Mucosa of descending colon (tissue), 3 donors: ENCODE measurements around the gene RPN1. TPM values are rescaled to one million over a fixed set of nuclear protein-coding genes. Genes with fewer than 3 reads are reported as not detected.

Experiments used
- ATAC-seq: fragments of 200-7000 bp; cut with Tn5 transposase; one replicate; pipeline ENCODE4 v1.9.1; 2020; ENCODE audit warnings: mild to moderate bottlenecking, moderate library complexity
- DNase-seq, 3 donors: peaks; one replicate each; pipeline ENCODE4 v3.0.0-alpha.2; 2020
- H3K36me3 ChIP-seq: fragments of 200-600 bp; one replicate; pipeline ENCODE4 v1.8.0; 2021; ENCODE audit warnings: low read depth, mild to moderate bottlenecking
- H3K4me1 ChIP-seq: fragments of 200-600 bp; one replicate; pipeline ENCODE4 v1.8.0; 2021; ENCODE audit warnings: low read depth, mild to moderate bottlenecking
- H3K4me3 ChIP-seq: fragments of 200-600 bp; one replicate; pipeline ENCODE4 v1.8.0; 2021; ENCODE audit warnings: mild to moderate bottlenecking
- H3K9me3 ChIP-seq: fragments of 200-600 bp; one replicate; pipeline ENCODE4 v1.8.0; 2021; ENCODE audit warnings: mild to moderate bottlenecking
- CTCF ChIP-seq: fragments of 200-600 bp; IDR thresholded peaks from one replicate; pipeline ENCODE4 v1.8.0; 2022; ENCODE audit warnings: antibody characterized with exemption, mild to moderate bottlenecking
- intact Hi-C, 2 donors: fragments of 100-400 bp; cut with DNase I in 1 of 2; cut with micrococcal nuclease in 1 of 2; formaldehyde crosslinking; loops; one replicate each; pipeline versions ENCODE4 v1.11.0 to v1.11.1; 2022; cut with DNase I, micrococcal nuclease
- total RNA-seq, 3 donors: library from RNA; stranded (reverse); fragmentation: NEBNext Ultra II Directional in 2 of 3; extraction: Animal tissue kit (Norgen Biotek cat#: 25700) in 2 of 3; gene quantifications; one replicate each; pipeline versions ENCODE4 v1.2.1 to v1.2.4, GENCODE V29; 2021 to 2023
- donor health status: DM: no; HTN: no; CAD: no; lungs with moderate emphysema.
- donor health status: DM: no; HTN: no; CAD: no.
- donor health status: DM: no; HTN: yes; CAD: no.

The RPN1 gene
- total RNA-seq, 3 donors from 2014 or later = 130 to 219 (median 166) TPM

GRCh38 chr3:128572013-128572412, 78.6 kb downstream of the RPN1 start:
- Histone ChIP-seq H3K4me3 (no peak overlapping the region), H3K9me3 (no peaks in the 10 kb centered on the region), H3K36me3 (no peaks in the 10 kb centered on the region), H3K4me1 (peaks cover 2% of the 10 kb centered on the region)
- ATAC-seq (no peak), DNase-seq (no peak)
- TF ChIP-seq CTCF = no peak
- intact Hi-C loops = no loop called here

Other genes with a start within 250 kb of the RPN1 start
- not detected for gene DNAJB8, start 183.9 kb downstream of the RPN1 start, total RNA-seq
- gene GATA2, start 157.6 kb downstream of the RPN1 start, total RNA-seq = 10 to 100 TPM in 1 of 3 donors, 1 to 10 TPM in 2; 1.6 to 10.1 (median 8.8) TPM
- gene RAB7A, start 75.4 kb upstream of the RPN1 start, total RNA-seq = 100 to 1,000 TPM; 237 to 302 (median 265) TPM
- gene ACAD9, start 228.8 kb upstream of the RPN1 start, total RNA-seq = 10 to 100 TPM; 42.7 to 43.9 (median 43.8) TPM